H9 (cell line): Measurements from ENCODE around the gene TSEN34. TPM values are rescaled to one million over a fixed set of nuclear protein-coding genes. Genes with fewer than 3 reads are reported as not detected.

Experiments
- total RNA-seq: library from RNA; stranded (reverse); gene quantifications from 2 replicates; pipeline ENCODE4 v1.2.1, GENCODE V29; 2021

Gene TSEN34
- total RNA-seq, 1 experiment from 2014 or later: 28.3 TPM

Other genes with a start within 250 kb of the TSEN34 start
- 6.0 and 7.1 TPM in 2 replicates for gene CACNG8, start 228.4 kb upstream of the TSEN34 start, total RNA-seq
- 1.6 and 2.0 TPM in 2 replicates for gene CACNG6, start 199.7 kb upstream of the TSEN34 start, total RNA-seq
- gene VSTM1, start 127.4 kb upstream of the TSEN34 start, total RNA-seq: 0.48 TPM in 1 of 2 replicates, not detected in the other
- gene TARM1, start 109.9 kb upstream of the TSEN34 start, total RNA-seq: not detected in 2 replicates
- 0.24 and 0.53 TPM in 2 replicates for gene OSCAR, start 90.5 kb upstream of the TSEN34 start, total RNA-seq
- 174 and 188 TPM in 2 replicates for gene NDUFA3, start 88.5 kb upstream of the TSEN34 start, total RNA-seq
- gene TFPT, start 75.7 kb upstream of the TSEN34 start, total RNA-seq: 26.6 and 28.2 TPM in 2 replicates
- 82.1 and 84.4 TPM in 2 replicates for gene PRPF31, start 75.6 kb upstream of the TSEN34 start, total RNA-seq
- gene CNOT3, start 53.5 kb upstream of the TSEN34 start, total RNA-seq: 91.2 and 95.0 TPM in 2 replicates
- gene LENG1, start 31.6 kb upstream of the TSEN34 start, total RNA-seq: 5.4 and 7.1 TPM in 2 replicates
- 12.2 and 12.7 TPM in 2 replicates for gene TMC4, start 18.1 kb upstream of the TSEN34 start, total RNA-seq
- 100 and 103 TPM in 2 replicates for gene MBOAT7, start 1.7 kb upstream of the TSEN34 start, total RNA-seq
- gene RPS9, start 9.6 kb downstream of the TSEN34 start, total RNA-seq: 1,674 and 1,679 TPM in 2 replicates
- gene LILRB3, start 31.7 kb downstream of the TSEN34 start, total RNA-seq: not detected in 2 replicates
- gene LILRA6, start 51.5 kb downstream of the TSEN34 start, total RNA-seq: not detected in 2 replicates
- 0.09 TPM in 1 of 2 replicates, not detected in the other for gene LILRB5, start 66.0 kb downstream of the TSEN34 start, total RNA-seq
- gene LILRB2, start 89.8 kb downstream of the TSEN34 start, total RNA-seq: not detected in 2 replicates
- not detected in 2 replicates for gene LILRA5, start 121.9 kb downstream of the TSEN34 start, total RNA-seq
- gene LILRA4, start 147.9 kb downstream of the TSEN34 start, total RNA-seq: not detected in 2 replicates
- not detected in 2 replicates for gene LAIR1, start 173.6 kb downstream of the TSEN34 start, total RNA-seq
- 43.1 and 47.1 TPM in 2 replicates for gene TTYH1, start 224.2 kb downstream of the TSEN34 start, total RNA-seq